Naive thymus-derived CD8-positive, alpha-beta T cell (primary cell): ENCODE results near the gene CPSF3. TPM values are rescaled to one million over a fixed set of nuclear protein-coding genes. Genes with fewer than 3 reads are reported as not detected.

Experiments used
- ATAC-seq, 2 donors: fragments of 150-1000 bp; cut with Tn5 transposase in 1 of 2; sonication (Bioruptor Pico), chemical (Tn5 transposase) in 1 of 2; 1 replicate in 1 of 2; 2 replicates in 1 of 2; pipeline ENCODE4 v1.10.0; 2021; ENCODE audit warnings: mild to moderate bottlenecking in 2 of 2, moderate library complexity in 2 of 2
- POLR2A ChIA-PET: fragments of 350-600 bp; sonication (Branson Sonifier 250); formaldehyde crosslinking; loops from one replicate; lab custom pipeline; 2021; ENCODE audit warnings: antibody characterized with exemption; lab: Charles Lee
- DNase-seq, 10 donors: peaks; one replicate each; pipeline versions ENCODE4 v3.0.0 to v3.0.0-alpha.2; 2020 to 2022
- H3K27ac Mint-ChIP-seq, 10 donors: one replicate each; pipeline ENCODE4 v1.8.0; 2020 to 2022; ENCODE audit warnings: mild to moderate bottlenecking in 10 of 10, mixed read lengths in 10 of 10, moderate library complexity in 4 of 10, inconsistent platforms in 1 of 10
- H3K27me3 Mint-ChIP-seq, 5 donors: one replicate each; pipeline ENCODE4 v1.8.0; 2021 to 2022; ENCODE audit warnings: mixed read lengths in 5 of 5
- H3K36me3 Mint-ChIP-seq, 3 donors: one replicate each; pipeline ENCODE4 v1.8.0; 2020 to 2022; ENCODE audit warnings: mixed read lengths in 3 of 3, mild to moderate bottlenecking in 2 of 3, inconsistent platforms in 1 of 3
- H3K4me1 Mint-ChIP-seq, 4 donors: one replicate each; pipeline ENCODE4 v1.8.0; 2021 to 2022; ENCODE audit warnings: mixed read lengths in 4 of 4
- H3K4me3 Mint-ChIP-seq, 10 donors: one replicate each; pipeline ENCODE4 v1.8.0; 2020 to 2022; ENCODE audit warnings: mild to moderate bottlenecking in 10 of 10, mixed read lengths in 10 of 10, moderate library complexity in 6 of 10, inconsistent platforms in 1 of 10
- H3K9me3 Mint-ChIP-seq, 9 donors: one replicate each; pipeline ENCODE4 v1.8.0; 2020 to 2022; ENCODE audit warnings: mixed read lengths in 9 of 9, mild to moderate bottlenecking in 3 of 9, inconsistent platforms in 1 of 9, moderate library complexity in 1 of 9
- polyA plus RNA-seq, 3 donors: library from polyadenylated mRNA; unstranded; fragments of 300-500 nt; fragmentation: Illumina TruSeq; gene quantifications; one replicate each; pipeline ENCODE4 v1.2.3, GENCODE V29; 2021
- total RNA-seq, 8 experiments: library from RNA in 2 of 8; stranded (reverse) in 2 of 8; gene quantifications; one replicate each; pipeline ENCODE4 v1.2.3 and lab custom pipeline; 2021 to 2026

CPSF3 gene
- total and polyA plus RNA-seq, 5 experiments from 2014 or later = 21.3 to 32.3 (median 28.7) TPM

DNA sequence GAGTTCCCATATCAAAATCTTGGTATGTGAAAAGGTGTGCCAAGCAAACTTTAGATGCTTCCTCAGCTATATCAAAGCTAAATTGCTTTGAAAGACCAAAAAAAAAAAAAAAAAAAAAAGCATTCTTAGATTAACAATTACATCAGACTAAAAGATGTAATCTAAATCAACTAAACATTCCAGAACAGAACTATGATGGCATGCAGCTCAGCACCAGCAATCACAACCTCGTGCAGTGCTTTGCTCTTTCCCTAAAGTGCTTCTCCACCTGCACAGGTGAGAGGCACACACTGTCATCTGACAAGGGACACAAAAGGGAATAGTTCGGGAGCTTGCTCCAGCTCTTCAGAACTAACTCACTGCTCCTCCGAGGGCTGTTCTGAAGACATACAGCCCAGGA lies 94.7 kb downstream of the CPSF3 start:
- Mint-ChIP-seq H3K36me3 (peaks cover 0 to 78% (median 42%) of the 10 kb centered on the region in 3 donors), H3K27ac (no peak overlapping the region), H3K4me3 (no peak overlapping the region), H3K27me3 (no peaks in the 10 kb centered on the region), H3K9me3 (no peaks in the 10 kb centered on the region), H3K4me1 (no peaks in the 10 kb centered on the region)
- POLR2A ChIA-PET = interaction anchor here (0.6 to 1.8 kb wide), 3 partner anchors 112 to 279 kb away, joined by 3 to 5 read pairs (median 4); partner anchors contain the start of gene YWHAQ
- DNase-seq = no peak
- no peak for ATAC-seq

GRCh38 chr2:9518780-9519179 lies 95.3 kb downstream of the CPSF3 start:
- Mint-ChIP-seq H3K36me3 (peaks cover 0 to 78% (median 36%) of the 10 kb centered on the region in 3 donors), H3K27me3 (no peaks in the 10 kb centered on the region), H3K4me1 (no peaks in the 10 kb centered on the region), H3K9me3 (no peaks in the 10 kb centered on the region), H3K27ac (no peak overlapping the region), H3K4me3 (no peak overlapping the region)
- ATAC-seq = no peak
- DNase-seq = no peak
- POLR2A ChIA-PET = interaction anchor here (0.7 to 1.8 kb wide), 2 partner anchors 112 to 138 kb away, joined by 4 to 5 read pairs; partner anchors contain the start of gene YWHAQ

GRCh38 chr2:9519250-9519649 lies 95.8 kb downstream of the CPSF3 start:
- POLR2A ChIA-PET = interaction anchor here (1.8 kb wide), 1 partner anchor 111 kb away, joined by 5 read pairs; the partner anchor contains the start of gene YWHAQ
- ATAC-seq (no peak), DNase-seq (no peak)
- Mint-ChIP-seq H3K4me3 (no peak overlapping the region), H3K27ac (no peak overlapping the region), H3K27me3 (no peaks in the 10 kb centered on the region), H3K36me3 (peaks cover 0 to 79% (median 32%) of the 10 kb centered on the region in 3 donors), H3K9me3 (no peaks in the 10 kb centered on the region), H3K4me1 (no peaks in the 10 kb centered on the region)

Other genes with a start within 250 kb of the CPSF3 start
- not detected for gene ASAP2, start 216.8 kb upstream of the CPSF3 start, total RNA-seq
- not detected for gene ASAP2, start 216.8 kb upstream of the CPSF3 start, polyA plus RNA-seq
- gene ITGB1BP1, start 126 bp upstream of the CPSF3 start, total RNA-seq = 10 to 100 TPM; 60.2 to 63.5 TPM
- 100 to 1,000 TPM; 122 to 136 (median 136) TPM for gene ITGB1BP1, start 126 bp upstream of the CPSF3 start, polyA plus RNA-seq
- gene IAH1, start 50.9 kb downstream of the CPSF3 start, total RNA-seq = 10 to 100 TPM; 47.0 to 57.3 TPM
- gene IAH1, start 50.9 kb downstream of the CPSF3 start, polyA plus RNA-seq = 10 to 100 TPM; 61.8 to 81.5 (median 66.6) TPM
- 10 to 100 TPM; 27.2 to 27.9 TPM for gene ADAM17, start 132.2 kb downstream of the CPSF3 start, total RNA-seq
- 1 to 10 TPM; 6.9 to 7.8 (median 7.7) TPM for gene ADAM17, start 132.2 kb downstream of the CPSF3 start, polyA plus RNA-seq
- gene YWHAQ, start 207.3 kb downstream of the CPSF3 start, total RNA-seq = 100 to 1,000 TPM in 1 of 2 experiments, 10 to 100 TPM in 1; 99.2 to 113 TPM
- 100 to 1,000 TPM; 195 to 348 (median 236) TPM for gene YWHAQ, start 207.3 kb downstream of the CPSF3 start, polyA plus RNA-seq